Endothelial cell of umbilical vein (primary cell): ENCODE results near the gene PKHD1. TPM values are rescaled to one million over a fixed set of nuclear protein-coding genes. Genes with fewer than 3 reads are reported as not detected.

Experiments used
- Bru-seq: library from RNA; stranded (reverse); fragments of 400-500 nt; gene quantifications from one replicate; lab custom pipeline; 2021; lab: Mats Ljungman, UMichigan
- BruChase-seq, 2 experiments: library from RNA; stranded (reverse); fragments of 400-500 nt; gene quantifications; one replicate each; lab custom pipeline; 2021; lab: Mats Ljungman, UMichigan
- BruUV-seq: library from RNA; stranded (reverse); fragments of 400-500 nt; replicated peaks from 2 replicates; lab custom pipeline; 2021; lab: Mats Ljungman, UMichigan
- CTCF ChIA-PET: fragments of 300-600, 350-600 bp; sonication (Branson Sonifier 250); formaldehyde crosslinking; loops from one replicate; lab custom pipeline; 2021; ENCODE audit warnings: antibody characterized with exemption, inconsistent platforms; lab: Charles Lee
- POLR2A ChIA-PET: fragments of 300-600, 350-600 bp; sonication (Branson Sonifier 250); formaldehyde crosslinking; loops from one replicate; lab custom pipeline; 2021; ENCODE audit warnings: antibody characterized with exemption, inconsistent platforms; lab: Charles Lee
- DNase-seq: peaks from one replicate; pipeline ENCODE4 v3.0.0-alpha.2; 2011; ENCODE audit warnings: low read depth, low spot score
- FAIRE-seq: peaks from 2 replicates; lab custom pipeline; 2011; peaks lifted over from hg19 to GRCh38; lab: Jason Lieb, UNC
- H2AFZ ChIP-seq: 2 replicates; pipeline ENCODE4 v1.6.0; 2012; ENCODE audit warnings: low read depth, low read length, control low read depth, inconsistent platforms
- H3K27ac ChIP-seq: 2 replicates; pipeline ENCODE4 v1.5.1; 2011; ENCODE audit warnings: low read depth, mild to moderate bottlenecking, control low read depth, low read length, moderate library complexity; ENCODE audit not compliant: insufficient read depth
- H3K27me3 ChIP-seq, 2 experiments: 2 replicates each; pipeline versions ENCODE4 v1.6.0 to v1.6.1; 2011; ENCODE audit warnings: low read length in 2 of 2, mixed read lengths in 1 of 2; ENCODE audit not compliant: control insufficient read depth in 2 of 2, insufficient read depth in 2 of 2
- H3K36me3 ChIP-seq, 2 experiments: 2 replicates in 1 of 2; 3 replicates in 1 of 2; pipeline ENCODE4 v1.5.1; 2011; ENCODE audit warnings: low read length in 2 of 2, mild to moderate bottlenecking in 1 of 2, moderate library complexity in 1 of 2; ENCODE audit not compliant: control insufficient read depth in 2 of 2, insufficient read depth in 2 of 2; ENCODE audit errors: extremely low read depth in 1 of 2
- H3K4me1 ChIP-seq: 3 replicates; pipeline ENCODE4 v1.5.1; 2011; ENCODE audit warnings: mild to moderate bottlenecking, low read length; ENCODE audit not compliant: control insufficient read depth, insufficient read depth; ENCODE audit errors: extremely low read depth
- H3K4me2 ChIP-seq: 2 replicates; pipeline ENCODE4 v1.6.1; 2011; ENCODE audit warnings: low read length, control low read depth, mixed read lengths; ENCODE audit not compliant: insufficient read depth
- H3K4me3 ChIP-seq, 3 experiments: fragments of 200-600 bp in 1 of 3; sonication (generic), shearing (Covaris generic) in 1 of 3; replicated peaks in 1 of 3; 2 replicates each; pipeline ENCODE4 v1.5.1; 2011 to 2016; ENCODE audit warnings: control low read depth in 3 of 3, low read length in 3 of 3, mild to moderate bottlenecking in 2 of 3, inconsistent platforms in 1 of 3, low read depth in 1 of 3, moderate library complexity in 1 of 3; ENCODE audit not compliant: insufficient read depth in 1 of 3
- H3K79me2 ChIP-seq: 2 replicates; pipeline ENCODE4 v1.6.0; 2012; ENCODE audit warnings: low read length, inconsistent platforms; ENCODE audit not compliant: control insufficient read depth, insufficient read depth
- H3K9ac ChIP-seq: replicated peaks from 2 replicates; pipeline ENCODE3; 2011; ENCODE audit warnings: low read length, control low read depth; ENCODE audit not compliant: insufficient read depth; ENCODE audit errors: extremely low read depth
- H3K9me1 ChIP-seq: replicated peaks from 3 replicates; pipeline ENCODE4 v1.6.0; 2011; ENCODE audit warnings: mild to moderate bottlenecking, low read length; ENCODE audit not compliant: control insufficient read depth, insufficient read depth; ENCODE audit errors: extremely low read depth
- H3K9me3 ChIP-seq: replicated peaks from 2 replicates; pipeline ENCODE4 v1.5.1; 2012; ENCODE audit warnings: low read length, inconsistent platforms; ENCODE audit not compliant: control insufficient read depth, insufficient read depth
- H4K20me1 ChIP-seq: replicated peaks from 2 replicates; pipeline ENCODE3; 2011; ENCODE audit warnings: mild to moderate bottlenecking, low read length; ENCODE audit not compliant: control insufficient read depth, insufficient read depth; ENCODE audit errors: extremely low read depth
- CTCF ChIP-seq, 2 donors: IDR thresholded peaks; 1 replicate in 1 of 2; 2 replicates in 1 of 2; pipeline ENCODE4 v1.5.1; 2011; ENCODE audit warnings: low read length in 2 of 2, mild to moderate bottlenecking in 2 of 2, moderate library complexity in 2 of 2, control low read depth in 1 of 2, inconsistent platforms in 1 of 2, low read depth in 1 of 2; ENCODE audit not compliant: insufficient read depth in 1 of 2; ENCODE audit errors: extremely low read depth in 1 of 2
- MAX ChIP-seq: IDR thresholded peaks from 2 replicates; pipeline ENCODE4 v1.6.1; 2011; ENCODE audit not compliant: insufficient read depth, insufficient read length
- dilution Hi-C: fragments of 300-500 bp; cut with MboI; formaldehyde crosslinking; loops from one replicate; pipeline ENCODE4 v1.15.0; 2019; ENCODE audit warnings: low sequenced_read_pairs; ENCODE audit not compliant: extremely low pct_ligation_motif_present
- intact Hi-C: fragments of 100-400 bp; cut with micrococcal nuclease; formaldehyde crosslinking; loops from one replicate; pipeline ENCODE4 v1.10.0; 2022
- long read RNA-seq: library from polyadenylated mRNA; stranded (forward); transcript quantifications from one replicate; pipeline ENCODE4 v2.0.0, GENCODE V29; 2021
- polyA minus RNA-seq, 3 experiments: library from RNA; depleted of rRNA, polyadenylated mRNA; stranded (reverse); fragments of >200 nt; gene quantifications; 1 replicate in 1 of 3; 2 replicates in 2 of 3; pipeline ENCODE4 v1.2.3, GENCODE V29; 2011
- polyA plus RNA-seq, 4 experiments: library from polyadenylated mRNA; depleted of rRNA in 3 of 4; stranded (reverse) in 3 of 4; unstranded in 1 of 4; fragments of >200 nt; gene quantifications; 2 replicates each; pipeline versions ENCODE4 v1.2.1 to v1.2.3, GENCODE V29; 2011 to 2012; ENCODE audit warnings: missing spikeins in 1 of 4
- total RNA-seq: library from RNA; stranded (reverse); gene quantifications from 2 replicates; pipeline ENCODE4 v1.2.3, GENCODE V29; 2021

The PKHD1 gene
- total RNA-seq, result not detected in 2 replicates
- polyA plus RNA-seq, result not detected in 2 replicates
- not detected in 2 replicates for polyA plus RNA-seq (2011; cell fraction: cytosol; rRNA removed)
- not detected in 2 replicates for polyA plus RNA-seq (2011; cell fraction: nucleus; rRNA removed)
- not detected in 2 replicates for polyA plus RNA-seq (2012)
- polyA minus RNA-seq, result not detected in 2 replicates
- not detected for polyA minus RNA-seq (2011; cell fraction: cytosol; rRNA and poly(A)+ RNA removed)
- not detected in 2 replicates for polyA minus RNA-seq (2011; cell fraction: nucleus; rRNA and poly(A)+ RNA removed)
- percentile 7 among the genes with signal in this experiment for Bru-seq, nascent RNA
- percentile 9 among the genes with signal in this experiment for BruChase-seq, experiment 1, labeled RNA remaining after a 6-hour chase
- percentile 7 among the genes with signal in this experiment for BruChase-seq, experiment 2, labeled RNA remaining after a 2-hour chase
- long read RNA-seq, result 0 reads

- Histone ChIP-seq H3K9ac (no peak within 1 kb of the TSS), H3K27ac (no peak within 1 kb of the TSS), H3K4me1 (no peaks in the 10 kb centered on the region), H3K9me3 (no peaks in the 10 kb centered on the region), H3K9me1 (no peaks in the 10 kb centered on the region), H3K36me3 (no peaks in the 10 kb centered on the region), H4K20me1 (no peaks in the 10 kb centered on the region), H2AFZ (no peak within 1 kb of the TSS), H3K79me2 (no peaks in the 10 kb centered on the region), H3K27me3 (no peaks in the 10 kb centered on the region), H3K4me3 (no peak within 1 kb of the TSS), H3K4me2 (no peak within 1 kb of the TSS)
- CTCF ChIA-PET, result interaction anchor here (0.7 kb wide), 1 partner anchor 146 kb away, joined by 3 read pairs; no protein-coding TSS in a partner anchor
- POLR2A ChIA-PET, result no interaction called here
- no peak for TF ChIP-seq MAX
- peak; percentile 10 to 27 for TF ChIP-seq CTCF (IDR thresholded peaks at IDR 0.05; ENCODE audit: extremely low read depth in 1 of 2, insufficient read depth in 1 of 2, low read depth in 1 of 2, low read length in 2 of 2)
- dilution Hi-C loops, result no loop called here
- FAIRE-seq (no peak), DNase-seq (peak; percentile 2)
- intact Hi-C loops, result loop anchor here (1.0 kb wide), 1 partner anchor 147 kb away; no protein-coding TSS in a partner anchor
- BruUV-seq, result no TSS peak
Measured at GRCh38 chr6:52087498-52087999, at the start of gene PKHD1. PKHD1 (minus strand) TSS chr6:52087613; CDS start chr6:52084933, 2,680 bp downstream.
